Measurements from ENCODE around the gene ARMH3.

DNA sequence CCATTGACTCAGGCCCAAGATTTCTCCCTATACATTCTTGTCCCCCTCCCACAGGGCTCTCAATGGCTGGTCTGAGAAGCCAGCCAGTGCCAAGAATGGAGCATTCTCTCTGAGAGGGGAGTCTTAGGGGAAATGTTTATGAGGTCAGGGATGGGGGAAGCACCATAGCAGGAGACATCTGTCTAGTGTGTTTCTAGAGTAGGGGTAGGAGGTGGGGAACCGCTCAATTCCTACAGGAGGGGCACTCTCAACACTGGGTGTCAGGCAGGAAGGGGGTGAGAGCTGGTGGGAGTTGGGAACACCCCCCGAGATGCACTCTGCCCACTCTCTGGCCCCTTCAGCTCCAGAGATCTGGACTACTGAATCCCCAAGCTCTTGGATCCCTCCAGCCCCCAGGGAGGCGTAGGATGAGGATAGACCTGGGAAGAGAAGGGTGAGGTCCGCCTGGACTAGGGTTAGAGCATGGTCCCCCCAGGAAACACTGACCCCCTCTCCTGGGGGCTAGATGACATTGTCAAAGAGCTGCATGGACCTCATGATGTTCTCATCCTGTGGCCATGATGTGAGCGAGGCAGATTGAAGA, 229.0 kb downstream of the ARMH3 start:
- TF ChIP-seq CTCF (IDR thresholded peaks at IDR 0.05; ENCODE audit: low read depth, low read length, poor library complexity, severe bottlenecking) (no peak), EZH2phosphoT487 (IDR thresholded peaks at IDR 0.05; ENCODE audit: borderline replicate concordance, low read length) (no peak)

All from DOHH2 (cell line).